Measurements from ENCODE around the gene SYT9.

SYT9 gene

DNA sequence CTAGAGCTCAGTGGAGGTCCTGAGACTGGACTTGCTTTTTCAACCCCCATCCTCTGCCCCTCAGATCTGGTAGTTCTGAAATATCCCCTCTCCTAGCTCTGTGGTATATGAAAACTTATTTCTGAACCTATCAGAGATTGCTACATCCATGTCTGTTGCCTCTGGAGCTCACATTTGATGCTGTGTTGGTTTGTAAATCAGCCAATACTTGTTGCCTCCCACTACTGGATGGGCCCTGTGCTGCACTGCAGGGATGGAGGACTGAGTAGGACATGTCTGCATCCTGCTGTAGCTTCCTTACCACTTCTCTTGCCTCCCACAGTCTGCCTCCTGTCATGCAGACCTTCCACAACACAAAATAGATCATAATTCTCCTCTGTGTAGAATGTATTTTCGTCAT, 238.8 kb downstream of the SYT9 start:
- H3K4me1 ChIP-seq (ENCODE audit: insufficient read depth, low read length), result peaks cover 4% of the 10 kb centered on the region; the same call in 1 of the 2 replicates
- 91% methylated on average over 1 of the region's 1 CpG for WGBS
- no peaks in the 10 kb centered on the region for H3K9me3 ChIP-seq (ENCODE audit: insufficient read depth, low read depth, low read length)
- H3K36me3 ChIP-seq (ENCODE audit: insufficient read depth, low read length), result no peaks in the 10 kb centered on the region
- H3K4me3 ChIP-seq (ENCODE audit: low read length), result no peak overlapping the region
- no peak overlapping the region for H3K9ac ChIP-seq (ENCODE audit: low read depth, low read length)
- H3K27me3 ChIP-seq (ENCODE audit: insufficient read depth, low read length), result no peaks in the 10 kb centered on the region
- H3K27ac ChIP-seq (ENCODE audit: low read depth, low read length), result no peak overlapping the region

DNA sequence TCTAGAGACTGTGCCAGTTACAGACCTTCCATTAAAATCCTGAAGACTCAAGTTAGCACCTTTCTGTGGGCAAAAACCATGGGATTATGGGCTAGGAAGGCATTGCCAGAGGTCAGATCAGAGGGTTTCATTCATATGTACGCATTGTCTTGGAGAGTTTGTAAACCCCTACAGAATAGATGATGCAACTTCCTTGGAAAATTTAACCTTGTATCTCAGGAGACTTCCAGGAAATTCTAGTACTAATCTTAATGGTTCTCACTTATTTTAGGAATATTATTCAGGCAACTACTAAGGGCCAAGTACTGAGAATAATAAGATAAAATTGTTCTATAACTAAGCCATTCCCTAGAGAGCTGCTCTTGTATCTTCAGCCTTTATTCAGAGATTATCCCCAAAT, 240.5 kb downstream of the SYT9 start:
- no peak overlapping the region for H3K27ac ChIP-seq (ENCODE audit: low read depth, low read length)
- no peaks in the 10 kb centered on the region for H3K27me3 ChIP-seq (ENCODE audit: insufficient read depth, low read length)
- no peak overlapping the region for H3K4me3 ChIP-seq (ENCODE audit: low read length)
- no peaks in the 10 kb centered on the region for H3K9me3 ChIP-seq (ENCODE audit: insufficient read depth, low read depth, low read length)
- 82% methylated on average over 1 of the region's 1 CpG for WGBS
- H3K36me3 ChIP-seq (ENCODE audit: insufficient read depth, low read length), result no peaks in the 10 kb centered on the region
- H3K9ac ChIP-seq (ENCODE audit: low read depth, low read length), result no peak overlapping the region
- H3K4me1 ChIP-seq (ENCODE audit: insufficient read depth, low read length), result peaks cover 4% of the 10 kb centered on the region; the same call in 1 of the 2 replicates

DNA sequence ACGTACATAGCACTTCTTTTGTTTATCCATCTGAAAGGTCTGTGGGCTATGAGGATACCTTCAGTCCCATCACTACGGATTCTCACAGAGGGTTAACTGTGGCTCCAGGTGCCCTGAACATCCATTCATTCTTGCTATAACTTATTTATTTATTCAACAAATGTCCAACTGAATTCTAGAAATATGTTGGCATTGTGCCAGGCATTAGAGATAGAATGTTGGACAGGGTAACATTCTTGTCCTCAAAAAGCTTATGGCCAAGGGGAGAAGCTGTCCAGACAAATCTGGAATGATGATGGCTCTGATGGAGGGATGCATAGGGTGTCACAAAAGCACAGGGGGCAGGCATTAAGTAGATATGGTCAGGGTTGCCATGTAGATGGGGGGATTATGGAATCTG, 242.0 kb downstream of the SYT9 start:
- no peaks in the 10 kb centered on the region for H3K9me3 ChIP-seq (ENCODE audit: insufficient read depth, low read depth, low read length)
- 89% methylated on average over 2 of the region's 2 CpGs for WGBS
- H3K9ac ChIP-seq (ENCODE audit: low read depth, low read length), result no peak overlapping the region
- no peak overlapping the region for H3K27ac ChIP-seq (ENCODE audit: low read depth, low read length)
- no peak overlapping the region for H3K4me3 ChIP-seq (ENCODE audit: low read length)
- no peaks in the 10 kb centered on the region for H3K36me3 ChIP-seq (ENCODE audit: insufficient read depth, low read length)
- H3K27me3 ChIP-seq (ENCODE audit: insufficient read depth, low read length), result no peaks in the 10 kb centered on the region
- peaks cover 8% of the 10 kb centered on the region for H3K4me1 ChIP-seq (ENCODE audit: insufficient read depth, low read length)

DNA sequence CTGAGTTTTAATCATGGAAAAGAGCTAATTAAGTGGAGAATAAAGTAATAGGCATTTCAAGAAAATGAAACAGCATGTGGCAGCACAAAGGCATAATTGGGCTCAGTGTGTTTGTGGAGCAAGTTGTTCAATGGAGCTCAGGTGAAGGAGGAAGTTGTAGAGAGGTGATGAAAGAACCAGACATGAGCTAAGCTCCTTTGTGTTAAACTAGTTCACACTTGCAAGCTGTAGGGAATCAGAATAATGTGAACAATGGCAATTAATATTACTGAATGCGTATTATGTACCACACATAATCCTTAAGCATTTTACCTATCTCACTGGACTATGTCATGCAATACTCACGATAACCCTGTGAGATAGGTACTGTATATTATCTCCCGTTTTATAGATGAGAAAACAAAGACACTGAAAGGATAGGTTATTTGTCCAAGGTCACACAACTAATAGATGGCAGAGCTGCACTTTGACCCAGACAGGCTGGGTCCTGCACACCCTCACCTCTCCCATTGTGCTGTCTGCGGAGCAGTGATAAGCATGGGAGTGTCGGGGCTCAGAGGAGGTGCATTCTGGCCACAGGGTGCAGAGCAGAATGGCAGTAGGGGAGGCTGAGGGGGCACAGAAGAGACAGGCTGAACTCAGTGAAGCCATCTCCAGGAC, 242.5 kb downstream of the SYT9 start:
- 97% methylated on average over 4 of the region's 5 CpGs for WGBS
- H3K9me3 ChIP-seq (ENCODE audit: insufficient read depth, low read depth, low read length), result no peaks in the 10 kb centered on the region
- peaks cover 13% of the 10 kb centered on the region for H3K4me1 ChIP-seq (ENCODE audit: insufficient read depth, low read length)
- H3K27ac ChIP-seq (ENCODE audit: low read depth, low read length), result no peak overlapping the region
- H3K27me3 ChIP-seq (ENCODE audit: insufficient read depth, low read length), result no peaks in the 10 kb centered on the region
- no peak overlapping the region for H3K4me3 ChIP-seq (ENCODE audit: low read length)
- H3K36me3 ChIP-seq (ENCODE audit: insufficient read depth, low read length), result no peaks in the 10 kb centered on the region
- H3K9ac ChIP-seq (ENCODE audit: low read depth, low read length), result no peak overlapping the region

DNA sequence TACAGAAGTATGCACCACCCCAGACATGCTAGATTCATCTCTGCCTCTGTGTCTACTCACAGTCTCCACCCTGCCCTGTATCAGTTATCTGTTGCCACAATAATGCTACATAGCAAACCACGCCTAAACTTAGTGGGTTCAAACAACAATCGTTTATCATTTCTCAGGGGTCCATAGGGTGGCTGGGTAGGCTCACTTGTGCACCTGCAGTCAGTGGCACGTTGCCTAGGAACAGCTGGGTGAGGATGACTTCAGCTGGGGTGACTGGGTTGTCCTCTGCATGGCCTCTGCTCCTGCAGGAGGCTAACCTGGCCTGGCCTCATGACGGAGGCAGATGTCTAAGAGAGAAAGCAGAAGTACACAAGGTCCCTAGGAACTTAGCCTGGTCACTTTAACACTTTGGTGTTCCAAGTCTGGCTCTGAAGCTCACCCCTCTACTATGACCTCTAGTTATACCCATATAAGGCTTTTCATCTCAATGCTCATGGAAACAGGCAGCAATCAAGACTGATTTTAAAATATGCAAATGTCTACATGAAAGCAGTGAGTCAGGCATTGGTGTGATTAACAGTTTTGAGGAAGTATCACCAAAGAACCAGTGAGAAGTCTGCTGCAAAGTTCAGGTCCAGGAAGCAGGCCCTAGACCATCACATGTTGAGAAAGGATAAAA, 244.3 kb downstream of the SYT9 start:
- H3K36me3 ChIP-seq (ENCODE audit: insufficient read depth, low read length), result no peaks in the 10 kb centered on the region
- no peaks in the 10 kb centered on the region for H3K27me3 ChIP-seq (ENCODE audit: insufficient read depth, low read length)
- no peak overlapping the region for H3K27ac ChIP-seq (ENCODE audit: low read depth, low read length)
- peaks cover 18% of the 10 kb centered on the region for H3K4me1 ChIP-seq (ENCODE audit: insufficient read depth, low read length)
- WGBS, result 94% methylated on average over 4 of the region's 4 CpGs
- no peak overlapping the region for H3K4me3 ChIP-seq (ENCODE audit: low read length)
- no peak overlapping the region for H3K9ac ChIP-seq (ENCODE audit: low read depth, low read length)
- no peaks in the 10 kb centered on the region for H3K9me3 ChIP-seq (ENCODE audit: insufficient read depth, low read depth, low read length)

DNA sequence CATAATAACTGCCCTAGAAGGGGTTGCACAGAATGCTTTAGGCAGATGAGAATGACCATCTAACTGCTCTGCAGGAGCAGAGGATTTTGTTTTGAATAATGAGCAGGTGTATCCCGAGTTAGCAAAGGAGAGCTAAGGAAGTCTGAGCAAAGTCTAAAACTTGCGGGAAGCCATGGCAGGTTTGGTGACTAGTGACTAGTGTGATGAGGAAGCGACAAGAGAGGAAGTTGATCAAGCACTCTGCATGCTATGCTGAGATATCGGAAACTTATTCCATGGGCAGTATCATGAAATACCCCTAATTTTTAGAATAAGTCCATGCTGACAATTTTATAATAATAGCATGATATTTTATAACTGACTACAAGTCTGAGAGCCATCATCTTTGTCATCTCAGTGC, 246.5 kb downstream of the SYT9 start:
- Histone ChIP-seq H3K36me3 (ENCODE audit: insufficient read depth, low read length) (no peaks in the 10 kb centered on the region), H3K9ac (ENCODE audit: low read depth, low read length) (no peak overlapping the region), H3K9me3 (ENCODE audit: insufficient read depth, low read depth, low read length) (no peaks in the 10 kb centered on the region), H3K4me1 (ENCODE audit: insufficient read depth, low read length) (peaks cover 19% of the 10 kb centered on the region), H3K27ac (ENCODE audit: low read depth, low read length) (no peak overlapping the region), H3K27me3 (ENCODE audit: insufficient read depth, low read length) (no peaks in the 10 kb centered on the region), H3K4me3 (ENCODE audit: low read length) (no peak overlapping the region)
- WGBS, result 89% methylated on average over 3 of the region's 4 CpGs

DNA sequence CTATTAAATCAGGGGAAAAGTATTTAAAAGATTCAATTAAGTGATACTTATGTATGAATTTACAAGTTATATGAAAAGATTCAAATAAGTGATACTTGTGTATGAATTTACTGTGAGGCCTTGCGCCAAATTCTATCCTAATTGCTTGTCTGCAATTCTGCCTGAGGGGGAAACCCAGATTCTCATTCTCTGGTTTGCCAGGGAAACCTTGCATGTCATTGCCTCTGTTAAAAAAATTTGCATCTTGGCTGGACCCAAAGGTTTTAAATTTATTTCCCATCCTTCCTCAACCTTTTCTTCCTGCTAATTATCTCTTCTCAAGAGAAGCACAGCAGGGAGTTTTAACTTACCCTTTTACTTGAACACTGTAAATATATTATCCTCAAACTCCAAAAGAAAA, 247.4 kb downstream of the SYT9 start:
- no peak overlapping the region for H3K4me3 ChIP-seq (ENCODE audit: low read length)
- H3K27ac ChIP-seq (ENCODE audit: low read depth, low read length), result no peak overlapping the region
- H3K4me1 ChIP-seq (ENCODE audit: insufficient read depth, low read length), result peaks cover 19% of the 10 kb centered on the region
- no peaks in the 10 kb centered on the region for H3K27me3 ChIP-seq (ENCODE audit: insufficient read depth, low read length)
- no peak overlapping the region for H3K9ac ChIP-seq (ENCODE audit: low read depth, low read length)
- 71% methylated on average over 1 of the region's 1 CpG for WGBS
- H3K36me3 ChIP-seq (ENCODE audit: insufficient read depth, low read length), result no peaks in the 10 kb centered on the region
- H3K9me3 ChIP-seq (ENCODE audit: insufficient read depth, low read depth, low read length), result no peaks in the 10 kb centered on the region

DNA sequence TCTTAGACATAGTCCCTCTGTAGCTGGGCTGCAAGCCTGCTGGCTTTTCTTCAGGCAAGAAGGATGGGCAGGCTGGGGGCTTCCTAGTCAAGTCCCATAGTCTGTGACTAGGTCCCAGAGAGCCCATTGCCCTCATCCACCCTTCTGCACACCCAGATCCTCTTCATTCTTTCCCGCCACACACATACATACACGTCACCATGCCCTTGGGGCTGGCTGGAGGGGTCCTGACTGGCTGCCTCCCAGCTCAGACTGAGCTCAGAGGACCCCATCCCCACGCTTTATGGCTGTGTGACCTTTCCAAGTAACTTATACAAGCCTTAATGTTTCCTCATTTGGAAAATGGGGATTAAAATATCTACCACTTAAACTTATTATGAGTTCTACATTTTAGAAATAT, 248.5 kb downstream of the SYT9 start:
- Histone ChIP-seq H3K27me3 (ENCODE audit: insufficient read depth, low read length) (no peaks in the 10 kb centered on the region), H3K9ac (ENCODE audit: low read depth, low read length) (no peak overlapping the region), H3K36me3 (ENCODE audit: insufficient read depth, low read length) (no peaks in the 10 kb centered on the region), H3K27ac (ENCODE audit: low read depth, low read length) (no peak overlapping the region), H3K4me1 (ENCODE audit: insufficient read depth, low read length) (peaks cover 19% of the 10 kb centered on the region), H3K4me3 (ENCODE audit: low read length) (no peak overlapping the region), H3K9me3 (ENCODE audit: insufficient read depth, low read depth, low read length) (no peaks in the 10 kb centered on the region)
- WGBS, result 91% methylated on average over 3 of the region's 3 CpGs

DNA sequence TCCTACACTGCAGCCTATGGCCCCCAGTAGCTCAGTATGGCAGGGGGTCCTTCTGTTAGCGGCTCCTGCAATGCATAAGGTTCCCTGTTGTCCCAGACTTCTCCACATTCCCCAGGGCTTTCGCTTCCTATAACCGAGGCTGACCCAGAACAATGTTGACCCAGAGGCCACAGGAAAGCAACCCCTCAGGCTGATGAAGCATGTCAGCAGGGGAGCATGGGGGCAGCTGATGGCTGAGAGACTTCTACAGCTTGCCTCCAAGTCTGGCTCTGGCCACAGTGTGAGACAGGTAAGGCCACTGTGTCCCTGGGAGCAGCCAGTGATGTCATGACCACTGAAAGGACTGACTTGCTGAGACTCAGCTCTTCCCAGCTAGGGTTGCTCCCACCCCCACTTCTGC, 249.5 kb downstream of the SYT9 start:
- H3K27ac ChIP-seq (ENCODE audit: low read depth, low read length), result no peak overlapping the region
- H3K4me1 ChIP-seq (ENCODE audit: insufficient read depth, low read length), result peaks cover 19% of the 10 kb centered on the region
- WGBS, result 76% methylated on average over 3 of the region's 3 CpGs
- no peaks in the 10 kb centered on the region for H3K9me3 ChIP-seq (ENCODE audit: insufficient read depth, low read depth, low read length)
- no peak overlapping the region for H3K9ac ChIP-seq (ENCODE audit: low read depth, low read length)
- H3K27me3 ChIP-seq (ENCODE audit: insufficient read depth, low read length), result no peaks in the 10 kb centered on the region
- H3K4me3 ChIP-seq (ENCODE audit: low read length), result no peak overlapping the region
- no peaks in the 10 kb centered on the region for H3K36me3 ChIP-seq (ENCODE audit: insufficient read depth, low read length)

DNA sequence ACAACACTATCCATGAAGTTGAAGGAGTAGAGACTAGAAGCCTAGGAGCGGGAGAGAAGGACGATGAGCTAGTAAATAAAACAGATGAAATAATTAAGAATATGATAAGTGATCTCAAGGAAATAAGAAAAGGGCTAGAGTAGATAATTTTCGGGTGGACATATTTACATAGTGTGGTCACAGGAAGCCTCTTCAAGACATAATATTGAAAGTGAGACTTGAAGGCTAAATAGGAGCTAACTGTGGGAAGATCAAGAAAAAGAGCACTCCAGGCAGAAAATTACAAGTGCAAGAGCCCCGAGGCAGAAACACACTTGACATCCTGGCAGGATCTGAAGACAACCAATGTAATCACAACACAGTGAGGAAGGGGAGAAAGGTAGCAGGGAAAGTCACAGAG, 250.2 kb downstream of the SYT9 start:
- Histone ChIP-seq H3K27ac (ENCODE audit: low read depth, low read length) (no peak overlapping the region), H3K4me1 (ENCODE audit: insufficient read depth, low read length) (peaks cover 19% of the 10 kb centered on the region), H3K36me3 (ENCODE audit: insufficient read depth, low read length) (no peaks in the 10 kb centered on the region), H3K9me3 (ENCODE audit: insufficient read depth, low read depth, low read length) (no peaks in the 10 kb centered on the region), H3K27me3 (ENCODE audit: insufficient read depth, low read length) (no peaks in the 10 kb centered on the region), H3K4me3 (ENCODE audit: low read length) (no peak overlapping the region), H3K9ac (ENCODE audit: low read depth, low read length) (no peak overlapping the region)
- 93% methylated on average over 4 of the region's 4 CpGs for WGBS

DNA sequence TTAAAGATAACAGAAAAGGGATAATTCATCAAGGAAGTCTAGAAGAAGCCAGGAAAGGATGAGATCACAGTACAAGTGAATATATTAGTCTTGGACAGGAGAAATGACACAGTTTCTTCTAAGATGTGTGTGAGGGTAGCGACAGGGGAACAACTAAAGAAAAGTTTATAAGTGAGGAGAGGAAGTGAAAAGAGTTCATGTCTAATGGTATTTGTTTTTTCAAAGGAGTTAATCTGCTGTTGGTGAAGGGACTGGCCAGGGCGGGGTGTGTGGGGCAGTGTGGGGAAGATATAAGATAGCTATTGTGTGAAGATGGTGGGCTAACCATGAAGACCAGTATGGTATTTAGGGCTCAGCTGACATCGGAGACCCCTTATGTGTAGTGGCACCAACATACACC, 254.5 kb downstream of the SYT9 start:
- Histone ChIP-seq H3K36me3 (ENCODE audit: insufficient read depth, low read length) (no peaks in the 10 kb centered on the region), H3K27ac (ENCODE audit: low read depth, low read length) (no peak overlapping the region), H3K27me3 (ENCODE audit: insufficient read depth, low read length) (no peaks in the 10 kb centered on the region), H3K9me3 (ENCODE audit: insufficient read depth, low read depth, low read length) (no peaks in the 10 kb centered on the region), H3K4me3 (ENCODE audit: low read length) (no peak overlapping the region), H3K9ac (ENCODE audit: low read depth, low read length) (no peak overlapping the region), H3K4me1 (ENCODE audit: insufficient read depth, low read length) (peaks cover 3% of the 10 kb centered on the region)
- WGBS, result 94% methylated on average over 3 of the region's 3 CpGs
